ENCODE measurements around the gene JAZF1.

GRCh38 chr7:28069807-28070206 lies 110.8 kb downstream of the JAZF1 start:
- TF ChIP-seq TEAD4 (IDR thresholded peaks at IDR 0.05) (no peak), MAX (IDR thresholded peaks at IDR 0.05) (no peak), REST (IDR thresholded peaks at IDR 0.05; ENCODE audit: low read depth) (no peak), YY1 (IDR thresholded peaks at IDR 0.05; ENCODE audit: low read depth) (no peak)
